ENCODE results near the gene CRACDL. TPM values are rescaled to one million over a fixed set of nuclear protein-coding genes. Genes with fewer than 3 reads are reported as not detected.
A peak's percentile ranks its signal among the peaks of the same experiment; 100 is the strongest.

CRACDL gene
- total and polyA plus RNA-seq, 3 experiments from 2014 or later, result 0.22 to 1.2 (median 0.27) TPM

GRCh38 chr2:98771264-98771663, 164.8 kb downstream of the CRACDL start:
- H3K4me3 Mint-ChIP-seq, result peak overlapping the region; percentile 85 to 97 (median 93)
- peak overlapping the region; percentile 54 for H3K4me3 ChIP-seq (ENCODE audit: low read length)
- H3K4me1 ChIP-seq (ENCODE audit: insufficient read depth, low read length), result peaks cover 85% of the 10 kb centered on the region
- peaks cover 78 to 94% (median 94%) of the 10 kb centered on the region in 3 donors for H3K4me1 Mint-ChIP-seq
- peak overlapping the region; percentile 70 for H3K27ac ChIP-seq (ENCODE audit: low read depth, low read length)
- CTCF ChIA-PET, result interaction anchor here (0.5 to 3.5 kb wide), 15 partner anchors 9 to 122 kb away, joined by 3 to 33 read pairs (median 6); partner anchors contain the start of gene MGAT4A
- no peaks in the 10 kb centered on the region for H3K27me3 ChIP-seq (ENCODE audit: insufficient read depth, low read length, poor library complexity, severe bottlenecking)
- no peak for DNase-seq
- POLR2A ChIA-PET, result interaction anchor here (0.6 to 3.3 kb wide), 22 partner anchors 10 to 316 kb away, joined by 3 to 94 read pairs (median 6); partner anchors contain the start of gene MGAT4A
- H3K9me3 ChIP-seq (ENCODE audit: low read length), result no peaks in the 10 kb centered on the region
- H3K27me3 Mint-ChIP-seq, result peaks cover 0 to 2% of the 10 kb centered on the region in 2 donors
- H3K36me3 Mint-ChIP-seq, result peaks cover 0 to 7% (median 0%) of the 10 kb centered on the region in 3 donors
- H3K36me3 ChIP-seq (ENCODE audit: insufficient read depth, low read length), result no peaks in the 10 kb centered on the region
- H3K27ac Mint-ChIP-seq, result peak overlapping the region; percentile 94 to 100 (median 98)
- no peaks in the 10 kb centered on the region for H3K9me3 Mint-ChIP-seq

- POLR2A ChIA-PET, result interaction anchor here (2.1 to 3.3 kb wide), 3 partner anchors 26 to 42 kb away, joined by 11 to 94 read pairs (median 22); partner anchors contain the start of gene MGAT4A
- peak; percentile 30 to 66 (median 39) for DNase-seq
- CTCF ChIA-PET, result interaction anchor here (0.9 to 3.5 kb wide), 3 partner anchors 10 to 113 kb away, joined by 3 to 23 read pairs (median 5); no protein-coding TSS in a partner anchor
- peaks cover 0 to 11% (median 5%) of the 10 kb centered on the region in 3 donors for H3K36me3 Mint-ChIP-seq
- peak overlapping the region; percentile 94 to 100 (median 98) for H3K27ac Mint-ChIP-seq
- no peaks in the 10 kb centered on the region for H3K27me3 ChIP-seq (ENCODE audit: insufficient read depth, low read length, poor library complexity, severe bottlenecking)
- H3K4me3 Mint-ChIP-seq, result peak overlapping the region; percentile 85 to 97 (median 93)
- no peaks in the 10 kb centered on the region for H3K36me3 ChIP-seq (ENCODE audit: insufficient read depth, low read length)
- peak overlapping the region; percentile 36 for H3K4me3 ChIP-seq (ENCODE audit: low read length)
- peaks cover 84 to 94% (median 91%) of the 10 kb centered on the region in 3 donors for H3K4me1 Mint-ChIP-seq
- no peaks in the 10 kb centered on the region for H3K9me3 Mint-ChIP-seq
- H3K27ac ChIP-seq (ENCODE audit: low read depth, low read length), result peak overlapping the region; percentile 28
- no peaks in the 10 kb centered on the region for H3K9me3 ChIP-seq (ENCODE audit: low read length)
- peaks cover 81% of the 10 kb centered on the region for H3K4me1 ChIP-seq (ENCODE audit: insufficient read depth, low read length)
- peaks cover 0 to 2% of the 10 kb centered on the region in 2 donors for H3K27me3 Mint-ChIP-seq
These were observed 166.2 kb downstream of the CRACDL start for GRCh38 chr2:98769784-98770183.

DNA sequence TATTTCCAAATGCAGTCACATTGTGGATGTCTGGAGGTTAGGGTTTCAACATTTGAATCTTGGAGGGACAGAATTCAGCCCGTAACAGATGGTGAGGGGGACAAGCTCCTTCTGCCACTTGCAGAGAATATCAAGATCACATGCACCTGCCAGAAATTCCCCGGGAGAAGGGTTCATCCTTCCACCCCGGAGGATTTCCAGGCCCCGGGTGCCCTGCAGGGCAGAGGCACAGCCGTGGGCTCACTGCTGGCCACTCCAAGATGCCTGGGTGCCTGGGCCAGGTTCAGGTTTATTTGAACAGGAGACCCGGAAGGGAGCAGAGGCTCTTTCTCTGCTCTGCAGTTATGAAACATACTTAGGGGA, 166.9 kb downstream of the CRACDL start:
- peak overlapping the region; percentile 36 for H3K4me3 ChIP-seq (ENCODE audit: low read length)
- Mint-ChIP-seq H3K27me3 (peaks cover 0 to 2% of the 10 kb centered on the region in 2 donors), H3K27ac (peak overlapping the region; percentile 86 to 100 (median 97)), H3K9me3 (no peaks in the 10 kb centered on the region), H3K4me3 (peak overlapping the region; percentile 62 to 90 (median 70)), H3K4me1 (peaks cover 81 to 92% (median 88%) of the 10 kb centered on the region in 3 donors), H3K36me3 (peaks cover 0 to 11% (median 5%) of the 10 kb centered on the region in 3 donors)
- H3K4me1 ChIP-seq (ENCODE audit: insufficient read depth, low read length), result peaks cover 74% of the 10 kb centered on the region
- POLR2A ChIA-PET, result interaction anchor here (3.3 kb wide), 1 partner anchor 37 kb away, joined by 94 read pairs; the partner anchor contains the start of gene MGAT4A
- H3K36me3 ChIP-seq (ENCODE audit: insufficient read depth, low read length), result no peaks in the 10 kb centered on the region
- CTCF ChIA-PET, result interaction anchor here (0.9 to 3.5 kb wide), 2 partner anchors 10 to 42 kb away, joined by 3 to 23 read pairs; no protein-coding TSS in a partner anchor
- no peaks in the 10 kb centered on the region for H3K9me3 ChIP-seq (ENCODE audit: low read length)
- H3K27ac ChIP-seq (ENCODE audit: low read depth, low read length), result no peak overlapping the region
- no peaks in the 10 kb centered on the region for H3K27me3 ChIP-seq (ENCODE audit: insufficient read depth, low read length, poor library complexity, severe bottlenecking)
- DNase-seq, result no peak

DNA sequence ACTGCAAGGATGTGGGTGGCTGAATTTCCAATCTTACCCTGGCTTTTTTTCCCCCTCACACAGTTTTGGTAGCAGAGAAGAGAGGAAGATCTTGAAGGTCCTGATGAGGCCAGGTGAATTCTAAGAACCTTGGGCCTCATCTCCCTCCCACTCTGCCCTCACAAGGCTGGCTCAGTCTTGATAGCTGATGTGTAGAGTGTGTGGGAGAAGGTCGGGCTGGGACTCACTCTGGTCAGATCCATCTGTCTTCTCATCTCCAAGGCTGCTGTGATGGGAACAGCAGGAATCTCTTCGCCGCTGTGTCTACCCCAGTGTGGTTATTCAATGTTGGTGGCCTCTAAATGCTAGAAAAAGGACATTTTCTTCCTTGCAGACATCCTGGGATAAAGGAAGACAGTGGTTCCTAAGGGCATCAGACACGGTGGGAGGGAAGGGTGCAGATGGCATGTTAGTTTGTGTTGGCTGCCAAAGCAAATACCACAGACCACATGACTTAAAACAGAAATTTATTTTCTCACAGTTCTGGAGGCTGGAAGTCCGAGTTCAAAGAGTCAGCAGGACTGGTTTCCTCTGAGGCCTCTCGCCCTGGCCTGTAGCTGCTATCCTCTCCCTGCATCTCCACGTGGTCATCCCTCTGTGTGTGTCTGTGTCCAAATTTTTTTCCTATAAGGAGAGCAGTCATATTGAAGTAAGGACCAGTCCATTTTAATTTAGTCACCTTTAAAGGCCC, 167.5 kb downstream of the CRACDL start:
- no peaks in the 10 kb centered on the region for H3K27me3 ChIP-seq (ENCODE audit: insufficient read depth, low read length, poor library complexity, severe bottlenecking)
- H3K27ac ChIP-seq (ENCODE audit: low read depth, low read length), result no peak overlapping the region
- Mint-ChIP-seq H3K4me3 (peak overlapping the region; percentile 62 to 90 (median 70)), H3K27me3 (peaks cover 0 to 2% of the 10 kb centered on the region in 2 donors), H3K27ac (peak overlapping the region; percentile 86 to 100 (median 97)), H3K36me3 (peaks cover 0 to 11% (median 5%) of the 10 kb centered on the region in 3 donors), H3K4me1 (peaks cover 79 to 92% (median 88%) of the 10 kb centered on the region in 3 donors), H3K9me3 (no peaks in the 10 kb centered on the region)
- H3K4me3 ChIP-seq (ENCODE audit: low read length), result peak overlapping the region; percentile 36
- H3K9me3 ChIP-seq (ENCODE audit: low read length), result no peaks in the 10 kb centered on the region
- no peak for DNase-seq
- CTCF ChIA-PET, result interaction anchor here (1.0 to 3.5 kb wide), 5 partner anchors 9 to 119 kb away, joined by 3 to 23 read pairs (median 4); no protein-coding TSS in a partner anchor
- POLR2A ChIA-PET, result interaction anchor here (0.6 kb wide), 1 partner anchor 1910 kb away, joined by 3 read pairs; no protein-coding TSS in a partner anchor
- peaks cover 68% of the 10 kb centered on the region for H3K4me1 ChIP-seq (ENCODE audit: insufficient read depth, low read length)
- H3K36me3 ChIP-seq (ENCODE audit: insufficient read depth, low read length), result no peaks in the 10 kb centered on the region

GRCh38 chr2:98764499-98764898, 171.5 kb downstream of the CRACDL start:
- H3K27me3 ChIP-seq (ENCODE audit: insufficient read depth, low read length, poor library complexity, severe bottlenecking), result no peaks in the 10 kb centered on the region
- peaks cover 68% of the 10 kb centered on the region for H3K4me1 ChIP-seq (ENCODE audit: insufficient read depth, low read length)
- no peak overlapping the region for H3K27ac ChIP-seq (ENCODE audit: low read depth, low read length)
- ChIA-PET CTCF (interaction anchor here (0.8 kb wide), 1 partner anchor 34 kb away, joined by 3 read pairs; no protein-coding TSS in a partner anchor), POLR2A (interaction anchor here (0.6 kb wide), 1 partner anchor 1741 kb away, joined by 3 read pairs; no protein-coding TSS in a partner anchor)
- Mint-ChIP-seq H3K27ac (peak overlapping the region in 4 of 8 donors; percentile 35 to 87 (median 72)), H3K36me3 (peaks cover 0 to 5% (median 5%) of the 10 kb centered on the region in 3 donors), H3K4me3 (no peak overlapping the region), H3K27me3 (no peaks in the 10 kb centered on the region), H3K9me3 (no peaks in the 10 kb centered on the region), H3K4me1 (peaks cover 70 to 91% (median 86%) of the 10 kb centered on the region in 3 donors)
- H3K4me3 ChIP-seq (ENCODE audit: low read length), result no peak overlapping the region
- H3K9me3 ChIP-seq (ENCODE audit: low read length), result no peaks in the 10 kb centered on the region
- no peaks in the 10 kb centered on the region for H3K36me3 ChIP-seq (ENCODE audit: insufficient read depth, low read length)
- no peak for DNase-seq

DNA sequence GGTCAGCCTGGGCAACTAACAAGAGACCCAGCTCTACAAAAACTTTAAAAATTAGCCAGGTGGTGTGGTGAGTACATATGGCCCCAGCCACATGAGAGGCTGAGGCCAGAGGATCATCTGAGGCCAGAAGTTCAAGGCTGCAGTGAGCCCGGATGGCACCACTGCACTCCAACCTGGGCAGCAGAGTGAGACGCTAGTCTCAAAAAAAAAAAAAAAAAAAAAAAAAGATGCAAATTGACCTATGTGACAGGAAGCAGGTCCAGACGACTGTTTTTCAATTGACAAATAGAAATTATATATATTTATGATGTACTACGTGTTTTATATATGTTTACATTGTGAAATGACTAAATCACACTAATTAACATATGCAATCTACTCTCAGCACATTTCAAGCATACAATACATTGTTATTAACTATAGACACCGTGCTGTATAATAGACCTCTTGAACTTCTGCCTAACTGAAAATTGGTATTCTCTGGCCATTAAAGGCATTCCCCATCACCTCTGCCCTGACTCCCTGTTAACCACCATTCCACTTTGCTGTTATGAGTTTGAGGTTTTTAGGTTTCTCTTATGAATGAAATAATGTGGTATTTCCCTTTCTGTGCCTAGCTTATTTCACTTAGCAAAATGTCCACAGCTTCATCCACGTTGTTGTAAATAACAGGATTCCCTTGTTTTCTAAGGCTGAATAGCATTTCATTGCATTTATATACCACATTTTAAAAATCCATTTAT, 172.6 kb downstream of the CRACDL start:
- ChIA-PET CTCF (no interaction called here), POLR2A (no interaction called here)
- Histone ChIP-seq H3K4me1 (ENCODE audit: insufficient read depth, low read length) (peaks cover 68% of the 10 kb centered on the region), H3K4me3 (ENCODE audit: low read length) (no peak overlapping the region), H3K9me3 (ENCODE audit: low read length) (no peaks in the 10 kb centered on the region), H3K27ac (ENCODE audit: low read depth, low read length) (no peak overlapping the region), H3K27me3 (ENCODE audit: insufficient read depth, low read length, poor library complexity, severe bottlenecking) (no peaks in the 10 kb centered on the region), H3K36me3 (ENCODE audit: insufficient read depth, low read length) (no peaks in the 10 kb centered on the region)
- peaks cover 0 to 5% (median 5%) of the 10 kb centered on the region in 3 donors for H3K36me3 Mint-ChIP-seq
- H3K9me3 Mint-ChIP-seq, result no peaks in the 10 kb centered on the region
- H3K27me3 Mint-ChIP-seq, result no peaks in the 10 kb centered on the region
- H3K4me1 Mint-ChIP-seq, result peaks cover 67 to 90% (median 84%) of the 10 kb centered on the region in 3 donors
- DNase-seq, result no peak
- peak overlapping the region in 1 of 7 donors; percentile 38 for H3K4me3 Mint-ChIP-seq
- peak overlapping the region in 6 of 8 donors; percentile 2 to 87 (median 73) for H3K27ac Mint-ChIP-seq

DNA sequence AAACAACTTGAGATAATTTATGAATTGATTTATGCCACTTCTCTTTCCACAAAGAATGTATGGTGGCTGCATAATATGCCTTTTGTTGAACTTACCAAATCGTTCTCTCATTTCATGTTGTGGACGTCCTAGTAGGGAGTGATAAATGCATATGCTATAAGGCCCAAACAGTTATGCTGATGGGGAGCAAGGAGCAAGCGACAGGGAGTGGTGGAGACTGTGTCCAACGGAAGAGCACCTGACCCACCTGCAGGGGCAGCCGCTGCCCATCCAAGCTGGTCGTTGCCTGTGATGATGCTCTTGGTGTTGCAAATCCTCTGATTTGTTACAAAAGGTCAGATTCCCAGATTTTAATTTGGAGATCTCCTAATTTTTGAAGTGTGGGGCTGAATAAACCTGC, 174.1 kb downstream of the CRACDL start:
- Histone ChIP-seq H3K4me1 (ENCODE audit: insufficient read depth, low read length) (peaks cover 68% of the 10 kb centered on the region), H3K9me3 (ENCODE audit: low read length) (no peaks in the 10 kb centered on the region), H3K27ac (ENCODE audit: low read depth, low read length) (no peak overlapping the region), H3K36me3 (ENCODE audit: insufficient read depth, low read length) (no peaks in the 10 kb centered on the region), H3K4me3 (ENCODE audit: low read length) (no peak overlapping the region), H3K27me3 (ENCODE audit: insufficient read depth, low read length, poor library complexity, severe bottlenecking) (no peaks in the 10 kb centered on the region)
- ChIA-PET POLR2A (interaction anchor here (0.7 to 1.2 kb wide), 3 partner anchors 9 to 103 kb away, joined by 4 to 16 read pairs (median 5); partner anchors contain the start of gene MGAT4A), CTCF (interaction anchor here (0.9 to 4.9 kb wide), 3 partner anchors 9 to 31 kb away, joined by 3 to 23 read pairs (median 4); partner anchors contain the start of gene MGAT4A)
- peak overlapping the region in 3 of 7 donors; percentile 15 to 76 (median 67) for H3K4me3 Mint-ChIP-seq
- no peaks in the 10 kb centered on the region for H3K9me3 Mint-ChIP-seq
- peaks cover 0 to 5% (median 5%) of the 10 kb centered on the region in 3 donors for H3K36me3 Mint-ChIP-seq
- DNase-seq, result no peak
- H3K4me1 Mint-ChIP-seq, result peaks cover 68 to 90% (median 85%) of the 10 kb centered on the region in 3 donors
- H3K27me3 Mint-ChIP-seq, result no peaks in the 10 kb centered on the region
- peak overlapping the region; percentile 6 to 91 (median 85) for H3K27ac Mint-ChIP-seq
